ENCODE measurements around the gene FAM76A.

- TF ChIP-seq CTCF (IDR thresholded peaks at IDR 0.05 in 8 of 11, conservative IDR thresholded peaks at IDR 0.05 in 3 of 11) (no peak), POLR2A (IDR thresholded peaks at IDR 0.05) (no peak), POLR2AphosphoS5 (IDR thresholded peaks at IDR 0.05) (no peak)
Measured at GRCh38 chr1:27705545-27705944, 20.2 kb upstream of the FAM76A start.

All from spleen (tissue), 7 donors.